ENCODE results near the gene EYA2. TPM values are rescaled to one million over a fixed set of nuclear protein-coding genes. Genes with fewer than 3 reads are reported as not detected.
A peak's percentile ranks its signal among the peaks of the same experiment; 100 is the strongest.

EYA2 gene
- total RNA-seq, 6 experiments from 2014 or later = 0.14 to 0.51 (median 0.28) TPM; not detected in 1

- DNase-seq = no peak
- Mint-ChIP-seq H3K9me3 (no peaks in the 10 kb centered on the region), H3K4me1 (ENCODE audit: low read depth) (peaks cover 18% of the 10 kb centered on the region), H3K27ac (no peak overlapping the region), H3K27me3 (ENCODE audit: insufficient read depth) (peaks cover 12% of the 10 kb centered on the region), H3K4me3 (no peak overlapping the region), H3K36me3 (ENCODE audit: low read depth) (no peaks in the 10 kb centered on the region)
- TF ChIP-seq CTCF (IDR thresholded peaks at IDR 0.05) = no peak
Measured at GRCh38 chr20:46964618-46965455, 70.2 kb downstream of the EYA2 start.

- DNase-seq = no peak
- H3K4me3 Mint-ChIP-seq = no peak overlapping the region
- no peak overlapping the region for H3K27ac Mint-ChIP-seq
- no peaks in the 10 kb centered on the region for H3K9me3 Mint-ChIP-seq
- peaks cover 16% of the 10 kb centered on the region; the same call in 1 of the 2 replicates for H3K4me1 Mint-ChIP-seq (ENCODE audit: low read depth)
- no peak for TF ChIP-seq CTCF (IDR thresholded peaks at IDR 0.05)
- no peaks in the 10 kb centered on the region for H3K36me3 Mint-ChIP-seq (ENCODE audit: low read depth)
- H3K27me3 Mint-ChIP-seq (ENCODE audit: insufficient read depth) = peaks cover 12% of the 10 kb centered on the region
Measured at GRCh38 chr20:46965477-46965876, 70.8 kb downstream of the EYA2 start.

GRCh38 chr20:46967646-46968045, 73.0 kb downstream of the EYA2 start:
- no peak overlapping the region for H3K4me3 Mint-ChIP-seq

GRCh38 chr20:46970937-46971630, 76.4 kb downstream of the EYA2 start:
- no peaks in the 10 kb centered on the region for H3K36me3 Mint-ChIP-seq (ENCODE audit: low read depth)
- H3K4me1 Mint-ChIP-seq (ENCODE audit: low read depth) = peaks cover 9% of the 10 kb centered on the region
- DNase-seq = peak; percentile 91
- peak overlapping the region; percentile 23 for H3K4me3 Mint-ChIP-seq
- H3K27me3 Mint-ChIP-seq (ENCODE audit: insufficient read depth) = peaks cover 17% of the 10 kb centered on the region; the same call in 1 of the 2 replicates
- no peak overlapping the region for H3K27ac Mint-ChIP-seq
- H3K9me3 Mint-ChIP-seq = no peaks in the 10 kb centered on the region
- TF ChIP-seq CTCF (IDR thresholded peaks at IDR 0.05) = no peak

More at GRCh38 chr20:46967646-46968045, 73.0 kb downstream of the EYA2 start:
- Mint-ChIP-seq H3K27ac (no peak overlapping the region), H3K9me3 (no peaks in the 10 kb centered on the region), H3K36me3 (ENCODE audit: low read depth) (no peaks in the 10 kb centered on the region), H3K4me1 (ENCODE audit: low read depth) (peaks cover 24% of the 10 kb centered on the region), H3K27me3 (ENCODE audit: insufficient read depth) (peaks cover 12% of the 10 kb centered on the region)
- TF ChIP-seq CTCF (IDR thresholded peaks at IDR 0.05) = 0 out of 2 replicates have a peak, but pooled peaks have one; percentile 19
- DNase-seq = no peak

DNA sequence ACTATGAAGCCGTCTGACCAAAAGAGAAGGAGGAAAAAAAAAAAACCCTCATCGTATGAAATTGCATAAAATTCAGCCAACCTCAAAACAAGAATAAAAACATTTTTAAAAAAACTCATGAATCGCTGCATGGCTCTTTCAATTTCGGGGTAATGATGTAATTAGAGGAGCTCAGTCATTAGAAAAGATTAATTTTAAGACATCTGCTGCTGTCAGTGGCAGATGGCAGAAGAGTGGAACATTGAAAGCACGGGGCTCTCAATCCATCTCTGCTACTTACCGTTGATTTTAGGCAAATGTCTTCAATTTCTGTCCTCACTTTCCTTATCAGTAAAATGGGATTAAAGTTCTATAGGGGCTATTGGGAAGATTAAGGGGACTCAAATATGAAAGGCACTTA, 79.1 kb downstream of the EYA2 start:
- H3K27ac Mint-ChIP-seq = no peak overlapping the region
- peaks cover 9% of the 10 kb centered on the region for H3K4me1 Mint-ChIP-seq (ENCODE audit: low read depth)
- H3K9me3 Mint-ChIP-seq = no peaks in the 10 kb centered on the region
- no peak for DNase-seq
- TF ChIP-seq CTCF (IDR thresholded peaks at IDR 0.05) = no peak
- peaks cover 15% of the 10 kb centered on the region for H3K27me3 Mint-ChIP-seq (ENCODE audit: insufficient read depth)
- H3K36me3 Mint-ChIP-seq (ENCODE audit: low read depth) = no peaks in the 10 kb centered on the region
- H3K4me3 Mint-ChIP-seq = no peak overlapping the region
